Adrenal gland (tissue), 12 donors: ENCODE results near the gene MUC2. TPM values are rescaled to one million over a fixed set of nuclear protein-coding genes. Genes with fewer than 3 reads are reported as not detected.

Experiments used
- DNase-seq, 7 donors: peaks; one replicate each; pipeline ENCODE4 v3.0.0-alpha.2; 2019 to 2020
- H3K27ac ChIP-seq, 5 donors: fragments of 200-600 bp; sonication (generic) in 4 of 5; 1 replicate in 3 of 5; 2 replicates in 2 of 5; pipeline versions ENCODE4 v1.5.1 to v1.8.0; 2016 to 2020; ENCODE audit warnings: mild to moderate bottlenecking in 1 of 5
- H3K27me3 ChIP-seq: fragments of 200-600 bp; 2 replicates; pipeline ENCODE4 v1.8.0; 2021
- H3K36me3 ChIP-seq, 2 donors: fragments of 200-600 bp; replicated peaks in 1 of 2; 1 replicate in 1 of 2; 2 replicates in 1 of 2; pipeline versions ENCODE4 v1.5.1 to v1.8.0; 2018 to 2022
- H3K4me1 ChIP-seq, 2 donors: fragments of 200-600 bp; replicated peaks in 1 of 2; 1 replicate in 1 of 2; 2 replicates in 1 of 2; pipeline versions ENCODE4 v1.5.1 to v1.8.0; 2018 to 2021
- H3K4me3 ChIP-seq, 4 donors: fragments of 200-600 bp; sonication (generic) in 3 of 4; one replicate each; pipeline ENCODE4 v1.5.1; 2016 to 2018
- H3K9me3 ChIP-seq, 3 donors: fragments of 200-600 bp; sonication (generic) in 1 of 3; replicated peaks in 1 of 3; 1 replicate in 2 of 3; 2 replicates in 1 of 3; pipeline versions ENCODE4 v1.5.1 to v1.8.0; 2016 to 2021
- CTCF ChIP-seq, 6 experiments: fragments of 450-650 bp in 4 of 6; fragments of 200-600 bp in 2 of 6; sonication (generic) in 1 of 6; IDR thresholded peaks; 1 replicate in 5 of 6; 2 replicates in 1 of 6; pipeline versions ENCODE4 v1.5.1 to v1.8.0; 2016 to 2021; ENCODE audit warnings: antibody characterized with exemption in 6 of 6, mild to moderate bottlenecking in 2 of 6, moderate library complexity in 1 of 6
- POLR2A ChIP-seq, 2 donors: fragments of 450-650 bp; IDR thresholded peaks; one replicate each; pipeline ENCODE4 v1.6.1; 2017; ENCODE audit warnings: antibody characterized with exemption in 2 of 2, mild to moderate bottlenecking in 2 of 2, moderate library complexity in 1 of 2
- WGBS, 4 donors: extraction: QIAGEN DNeasy Blood & Tissue Kit in 2 of 4; methylation state at CpG; one replicate each; pipeline versions ENCODE4 v1.1.5 to v1.1.7; 2013 to 2017; 5-methylcytosine and 5-hydroxymethylcytosine counted together
- intact Hi-C, 2 donors: fragments of 100-400 bp; cut with DNase I; formaldehyde crosslinking; loops; one replicate each; pipeline versions ENCODE4 v1.14.1 to v1.15.0; 2022 to 2023
- polyA plus RNA-seq, 3 donors: library from polyadenylated mRNA; stranded (reverse); fragments of 200-250 nt in 2 of 3; fragments of 350-450 nt in 1 of 3; fragmentation: Illumina TruSeq in 1 of 3; extraction: RNeasy Lipid Tissue Mini Kit (QIAGEN cat#74804) in 1 of 3; gene quantifications; one replicate each; pipeline ENCODE4 v1.2.3, GENCODE V29; 2013 to 2014
- total RNA-seq, 9 donors: library from RNA; depleted of rRNA in 4 of 9; stranded (reverse); fragments of >200 nt in 4 of 9; fragments of 120-200 nt in 1 of 9; fragmentation: NEBNext Ultra II Directional in 1 of 9; extraction: Animal tissue kit (Norgen Biotek cat#: 25700) in 1 of 9; gene quantifications; one replicate each; pipeline versions ENCODE4 v1.1.0 to v1.2.4, GENCODE V29; 2013 to 2023
- donor health status: healthy with polysubstance abuse.
- donor health status: Bipolar disorder and iron deficiency.
- donor health status: DM: yes; HTN: yes; CAD: no.
- donor health status: DM: no; HTN: no; CAD: no.
- donor health status: DM: no; HTN: no; CAD: no.
- donor health status: DM: yes; HTN: yes; CAD: no.

MUC2 gene
- total and polyA plus RNA-seq, 12 donors, result under 0.01 to 0.31 (median 0.12) TPM; not detected in 7

- Histone ChIP-seq H3K27me3 (peaks cover 4% of the 10 kb centered on the region), H3K9me3 (no peaks in the 10 kb centered on the region), H3K4me3 (no peak overlapping the region), H3K36me3 (no peaks in the 10 kb centered on the region), H3K27ac (no peak overlapping the region), H3K4me1 (peaks cover 0 to 4% of the 10 kb centered on the region in 2 donors)
- 77 to 100% (median 86%) methylated on average over 1 to 10 of the region's 10 CpGs for WGBS, 4 donors
- intact Hi-C loops, result no loop called here
- DNase-seq, result no peak
- TF ChIP-seq POLR2A (IDR thresholded peaks at IDR 0.05) (no peak), CTCF (IDR thresholded peaks at IDR 0.05) (no peak)
Measured at GRCh38 chr11:1038361-1038760, 36.3 kb upstream of the MUC2 start.

GRCh38 chr11:1038921-1039320 lies 35.8 kb upstream of the MUC2 start:
- no peak for DNase-seq
- Histone ChIP-seq H3K36me3 (no peaks in the 10 kb centered on the region), H3K27me3 (peaks cover 4% of the 10 kb centered on the region), H3K4me1 (peaks cover 0 to 3% of the 10 kb centered on the region in 2 donors), H3K4me3 (no peak overlapping the region), H3K9me3 (no peaks in the 10 kb centered on the region), H3K27ac (no peak overlapping the region)
- TF ChIP-seq POLR2A (IDR thresholded peaks at IDR 0.05), result no peak
- no peak for TF ChIP-seq CTCF (IDR thresholded peaks at IDR 0.05)
- intact Hi-C loops, result no loop called here
- WGBS, 4 donors, result 88 to 94% (median 91%) methylated on average over 5 to 12 of the region's 12 CpGs

GRCh38 chr11:1039481-1040427 lies 34.9 kb upstream of the MUC2 start:
- no peak for TF ChIP-seq CTCF (IDR thresholded peaks at IDR 0.05)
- no peak for TF ChIP-seq POLR2A (IDR thresholded peaks at IDR 0.05)
- no peaks in the 10 kb centered on the region for H3K4me1 ChIP-seq
- no peaks in the 10 kb centered on the region for H3K9me3 ChIP-seq
- WGBS, 4 donors, result 83 to 92% (median 87%) methylated on average over 6 to 32 of the region's 32 CpGs
- H3K4me3 ChIP-seq, result no peak overlapping the region
- intact Hi-C loops, result no loop called here
- DNase-seq, result no peak
- H3K27ac ChIP-seq, result no peak overlapping the region
- H3K27me3 ChIP-seq, result peaks cover 4% of the 10 kb centered on the region
- H3K36me3 ChIP-seq, result no peaks in the 10 kb centered on the region

GRCh38 chr11:1040428-1041148 lies 34.1 kb upstream of the MUC2 start:
- no peaks in the 10 kb centered on the region for H3K4me1 ChIP-seq
- peaks cover 4% of the 10 kb centered on the region for H3K27me3 ChIP-seq
- no peak for TF ChIP-seq POLR2A (IDR thresholded peaks at IDR 0.05)
- no peak for TF ChIP-seq CTCF (IDR thresholded peaks at IDR 0.05)
- H3K4me3 ChIP-seq, result no peak overlapping the region
- H3K27ac ChIP-seq, result no peak overlapping the region
- WGBS, 4 donors, result 73 to 79% (median 78%) methylated on average over 7 to 16 of the region's 16 CpGs
- H3K9me3 ChIP-seq, result no peaks in the 10 kb centered on the region
- H3K36me3 ChIP-seq, result no peaks in the 10 kb centered on the region
- no peak for DNase-seq
- intact Hi-C loops, result no loop called here
